HG02852 (cell line): ENCODE measurements around the gene DIP2A.
A peak's percentile ranks its signal among the peaks of the same experiment; 100 is the strongest.

Experiments
- ATAC-seq: cut with Tn5 transposase; IDR thresholded peaks from one replicate; pipeline ENCODE4 v1.9.1; 2021; ENCODE audit warnings: mild to moderate bottlenecking, moderate library complexity; ENCODE audit not compliant: unreplicated experiment

Gene DIP2A

DNA sequence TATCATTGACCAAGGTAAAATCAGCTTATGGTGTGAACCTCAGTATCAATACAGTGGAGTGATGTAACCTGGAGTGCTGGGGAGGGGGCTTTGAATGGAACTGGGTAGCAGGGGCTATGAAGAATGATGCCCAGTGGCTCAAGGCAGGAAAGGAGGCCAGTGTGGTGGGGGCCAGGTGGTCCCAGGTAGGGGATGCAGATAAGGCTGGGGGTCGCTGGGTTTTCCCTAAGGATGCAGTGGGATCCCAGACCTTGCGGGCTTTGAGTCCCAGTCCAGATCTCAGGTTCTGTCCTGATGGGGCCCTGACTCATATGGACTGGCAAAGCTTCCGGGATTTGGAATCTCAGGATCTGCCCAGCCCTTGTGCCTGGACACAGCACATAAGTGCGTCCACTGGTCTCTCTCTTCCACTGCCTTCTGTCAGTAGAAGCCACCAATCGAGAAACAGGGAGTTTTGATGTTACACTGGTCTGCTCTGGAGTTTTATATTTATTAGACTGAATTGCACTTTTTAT is 94.2 kb downstream of the DIP2A start:
- ATAC-seq, result no peak

DNA sequence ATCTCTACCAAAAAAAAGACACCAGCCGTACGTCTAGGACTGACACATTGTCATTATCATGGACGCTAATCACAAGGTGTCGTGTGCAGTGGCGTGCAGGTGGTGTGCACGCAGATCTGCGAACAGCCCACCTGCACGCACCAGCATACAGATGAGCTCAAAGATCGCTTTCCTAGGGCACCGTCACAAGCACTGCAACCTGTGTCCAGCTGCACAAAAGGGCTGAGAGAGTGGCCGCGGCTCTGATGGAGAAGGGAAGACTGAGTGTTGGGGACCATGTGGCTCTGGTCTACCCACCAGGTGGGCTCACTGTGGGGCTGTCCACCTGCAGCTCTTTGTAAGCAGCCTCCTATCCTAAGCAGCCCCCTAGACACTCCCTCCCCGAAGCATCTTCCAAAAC is 95.3 kb downstream of the DIP2A start:
- ATAC-seq, result no peak

DNA sequence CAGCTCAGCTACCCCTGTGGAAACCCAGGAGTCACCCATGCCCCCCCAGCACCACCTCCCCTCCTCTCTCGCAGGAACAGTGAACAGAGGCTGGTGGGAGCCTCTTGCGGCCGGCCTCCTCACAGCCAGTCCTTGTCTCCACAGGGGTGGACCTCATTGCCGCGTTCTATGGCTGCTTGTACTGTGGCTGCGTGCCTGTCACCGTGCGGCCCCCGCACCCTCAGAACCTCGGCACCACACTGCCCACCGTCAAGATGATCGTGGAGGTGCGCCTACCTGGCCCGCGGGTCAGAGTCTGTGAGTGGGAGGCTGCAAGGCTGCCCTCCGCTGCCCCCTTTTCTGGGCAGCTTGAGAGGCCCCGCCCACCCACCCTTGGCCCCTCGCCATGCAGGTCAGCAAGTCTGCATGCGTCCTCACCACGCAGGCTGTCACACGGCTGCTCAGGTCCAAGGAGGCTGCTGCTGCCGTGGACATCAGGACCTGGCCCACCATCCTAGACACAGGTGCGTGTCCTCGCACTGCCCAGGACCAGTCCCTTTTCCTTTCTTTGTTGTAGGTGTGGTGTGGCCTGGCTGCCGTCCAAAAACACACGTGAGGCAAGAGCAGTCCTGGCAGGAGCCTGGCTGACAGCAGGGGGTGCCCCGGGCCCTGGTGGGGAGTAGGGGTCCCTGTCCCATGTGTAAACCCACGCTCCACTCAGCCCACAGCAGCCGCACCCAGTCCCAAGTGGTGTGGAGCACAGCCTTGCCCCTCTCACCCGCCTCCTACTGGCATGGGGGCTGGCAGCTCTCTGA is 95.9 kb downstream of the DIP2A start:
- ATAC-seq, result no peak

DNA sequence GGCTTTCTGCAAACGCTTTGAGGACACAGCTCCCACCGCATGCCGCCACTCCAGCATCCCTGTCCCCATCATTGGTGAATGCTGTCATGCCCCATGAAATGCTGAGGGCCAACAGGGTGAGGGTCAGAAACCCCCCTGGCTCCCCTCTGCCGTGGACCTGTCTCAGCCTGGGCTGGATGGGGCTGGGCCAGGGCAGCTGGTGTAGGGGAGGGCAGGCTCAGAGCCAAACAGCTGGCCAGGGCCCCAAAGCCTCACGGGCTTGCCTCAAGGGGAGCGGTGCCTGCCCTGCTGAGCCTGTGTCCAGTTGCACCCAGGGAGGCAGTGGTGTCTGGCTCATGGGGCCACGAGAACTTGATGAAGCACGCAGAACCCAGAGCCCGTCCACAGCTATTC is 96.5 kb downstream of the DIP2A start:
- ATAC-seq, result no peak

DNA sequence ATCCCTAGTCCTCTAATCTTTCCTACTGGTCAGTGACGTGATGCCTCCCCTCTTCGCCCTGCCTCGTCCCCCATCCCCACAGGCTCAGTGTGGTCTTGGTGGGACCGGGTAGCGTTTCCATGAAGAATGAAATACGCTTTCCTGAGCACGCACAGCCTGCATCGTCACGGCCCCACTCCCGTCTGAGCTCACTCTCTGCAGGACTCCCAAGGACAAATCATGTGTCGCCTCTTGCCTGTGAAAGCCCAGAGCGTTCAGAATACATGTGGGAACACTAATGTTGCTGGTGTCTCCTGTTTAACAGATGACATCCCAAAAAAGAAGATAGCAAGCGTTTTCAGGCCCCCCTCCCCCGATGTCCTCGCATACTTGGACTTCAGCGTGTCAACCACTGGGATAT is 97.0 kb downstream of the DIP2A start:
- no peak for ATAC-seq

DNA sequence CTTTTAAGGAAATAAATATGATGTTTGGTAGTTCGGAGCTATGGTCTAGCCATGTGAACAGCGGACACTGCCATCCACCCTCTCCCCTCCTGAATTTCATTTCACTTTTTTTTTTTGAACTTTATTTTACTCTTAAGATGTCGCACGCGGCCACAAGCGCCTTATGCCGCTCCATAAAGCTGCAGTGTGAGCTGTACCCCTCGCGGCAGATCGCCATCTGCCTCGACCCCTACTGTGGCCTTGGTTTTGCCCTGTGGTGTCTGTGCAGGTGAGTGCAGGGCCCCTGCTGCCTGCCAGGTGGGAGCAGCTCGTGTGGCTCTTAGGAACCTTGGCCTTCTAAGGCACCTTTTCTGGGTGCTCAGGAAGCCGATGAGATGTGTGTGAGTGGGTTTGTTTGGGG is 98.1 kb downstream of the DIP2A start:
- ATAC-seq, result no peak

DNA sequence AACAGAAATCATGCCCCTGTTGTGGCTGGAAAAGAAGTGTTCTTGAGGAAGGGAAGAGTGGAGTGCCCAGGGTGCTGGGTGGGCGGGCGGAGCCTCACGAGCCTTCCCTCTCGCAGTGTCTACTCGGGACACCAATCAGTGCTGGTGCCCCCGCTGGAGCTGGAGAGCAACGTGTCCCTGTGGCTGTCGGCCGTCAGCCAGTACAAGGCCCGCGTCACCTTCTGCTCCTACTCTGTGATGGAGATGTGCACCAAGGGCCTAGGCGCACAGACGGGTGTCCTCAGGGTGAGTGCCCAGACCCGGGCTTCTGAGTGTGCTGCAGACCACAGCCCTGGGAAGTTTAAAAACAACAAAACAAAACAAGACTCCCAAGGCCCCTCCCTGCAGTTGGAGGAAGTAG is 98.8 kb downstream of the DIP2A start:
- no peak for ATAC-seq

DNA sequence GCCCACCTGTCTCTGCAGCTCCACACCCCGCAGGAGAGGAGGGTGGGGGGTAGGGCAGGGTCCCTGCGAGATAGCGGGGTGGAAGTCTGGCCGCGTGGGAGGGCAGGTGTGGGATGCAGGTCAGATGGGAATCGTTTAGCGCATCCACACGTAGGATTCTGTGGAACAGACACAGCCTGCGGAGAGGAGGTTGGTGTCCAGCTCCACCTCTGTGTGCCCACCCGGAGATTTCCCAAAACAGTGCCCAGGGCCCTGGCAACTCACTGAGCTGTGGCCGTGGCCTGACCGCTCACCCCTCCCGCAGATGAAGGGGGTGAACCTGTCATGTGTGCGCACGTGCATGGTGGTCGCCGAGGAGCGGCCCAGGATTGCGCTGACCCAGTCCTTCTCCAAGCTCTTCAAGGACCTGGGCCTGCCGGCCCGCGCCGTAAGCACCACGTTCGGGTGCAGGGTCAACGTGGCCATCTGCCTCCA is 99.3 kb downstream of the DIP2A start:
- ATAC-seq, result no peak

DNA sequence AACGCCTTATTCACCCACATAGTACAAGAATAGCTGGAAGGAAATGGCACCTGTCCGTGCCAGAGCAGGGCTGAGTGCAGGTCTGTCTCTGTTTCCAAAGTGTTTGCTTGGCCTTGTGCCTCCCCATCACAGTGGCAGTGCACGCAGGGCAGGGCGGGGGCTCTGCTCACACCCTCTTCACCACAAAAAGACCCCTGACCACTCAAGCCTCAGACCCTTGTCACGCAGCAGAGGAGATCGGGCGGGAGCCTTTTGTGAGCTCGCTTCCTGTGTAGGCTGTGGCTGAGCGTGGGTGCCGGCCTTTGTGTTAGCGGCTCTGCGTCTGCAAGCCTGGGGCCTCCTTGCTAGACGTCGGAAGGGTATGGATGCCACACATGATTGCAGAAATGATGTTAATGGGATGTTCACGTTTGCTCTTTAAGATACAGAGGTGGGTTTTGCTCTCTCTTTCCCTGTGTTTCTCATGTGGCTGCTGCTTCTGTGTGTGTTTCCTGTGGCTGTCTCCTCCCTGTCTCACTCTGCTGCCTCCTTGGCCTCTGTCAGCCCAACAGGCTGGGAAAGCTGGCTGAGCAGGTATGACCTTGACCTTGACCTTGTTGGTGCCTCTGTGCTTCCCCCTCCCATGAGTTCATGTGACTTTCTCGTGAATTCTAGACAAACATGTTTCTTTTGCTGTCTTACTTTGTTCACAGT is 100.7 kb downstream of the DIP2A start:
- peak; percentile 75 for ATAC-seq

DNA sequence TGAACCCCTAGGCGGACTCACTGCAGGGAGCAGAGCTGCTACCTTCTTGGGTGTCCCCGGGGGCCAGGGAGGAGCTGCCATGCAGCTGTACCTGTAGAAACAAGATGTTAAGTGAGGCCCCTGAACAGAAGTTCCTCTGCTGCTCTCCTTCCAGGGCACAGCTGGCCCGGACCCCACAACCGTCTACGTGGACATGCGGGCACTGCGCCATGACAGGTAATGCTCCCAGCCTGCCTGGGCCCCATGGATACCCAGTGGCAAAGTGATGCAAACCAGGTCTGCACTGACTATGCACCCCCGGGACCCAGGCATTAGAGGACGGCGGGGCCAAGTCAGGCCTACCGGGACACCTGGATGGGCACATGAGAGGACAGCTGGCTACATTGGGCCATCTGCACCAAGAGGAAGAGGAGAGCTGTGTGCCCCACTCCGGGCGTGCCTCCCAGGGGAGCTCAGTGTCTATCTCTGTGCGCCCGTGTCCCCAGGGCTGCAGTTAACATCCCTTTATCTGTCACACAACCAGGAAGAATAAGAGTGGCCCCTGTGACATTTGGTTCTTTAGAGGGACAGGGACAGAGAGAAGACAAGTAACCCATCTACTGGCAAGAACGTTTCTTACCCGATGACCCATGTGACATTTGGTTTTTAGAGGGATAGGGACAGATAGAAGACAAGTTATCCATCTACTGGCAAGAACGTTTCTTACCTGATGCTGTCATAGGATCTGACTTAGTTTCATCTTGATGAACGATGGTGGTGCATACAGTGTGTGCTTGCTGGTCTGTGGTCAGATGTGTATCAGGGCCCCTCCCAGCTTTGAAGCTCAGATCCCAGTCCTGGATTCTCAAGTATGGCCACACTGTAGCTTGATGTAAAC is 102.1 kb downstream of the DIP2A start:
- no peak for ATAC-seq

DNA sequence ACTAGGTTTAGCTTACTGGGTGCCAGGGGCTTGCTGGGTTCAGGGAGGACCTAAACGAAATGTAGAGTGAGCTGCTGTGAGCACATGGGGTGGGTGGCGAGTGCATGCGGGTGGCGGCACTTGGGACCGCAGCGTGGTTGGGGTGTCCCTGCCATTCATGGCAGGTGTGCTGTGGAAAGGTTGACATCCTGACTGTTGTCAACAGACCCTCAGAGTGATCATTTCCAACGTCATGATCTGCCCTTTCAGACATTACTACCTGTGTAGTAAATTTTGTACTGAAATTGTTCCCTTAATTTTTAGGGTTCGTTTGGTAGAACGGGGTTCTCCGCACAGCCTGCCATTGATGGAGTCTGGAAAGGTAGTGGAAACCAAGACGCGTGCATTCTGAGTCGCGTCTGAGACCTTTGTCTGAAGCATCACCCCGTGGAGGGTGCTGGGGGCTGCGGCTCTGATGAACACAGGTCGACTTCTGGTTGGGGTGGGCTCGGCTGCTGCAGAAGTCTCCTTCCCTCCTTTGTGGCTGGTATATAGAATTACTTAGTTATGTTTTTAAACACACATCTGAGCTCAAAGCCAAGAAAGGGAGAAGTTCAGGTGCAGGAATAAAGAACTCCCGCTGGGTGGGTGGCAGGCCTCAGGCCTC is 102.9 kb downstream of the DIP2A start:
- no peak for ATAC-seq

DNA sequence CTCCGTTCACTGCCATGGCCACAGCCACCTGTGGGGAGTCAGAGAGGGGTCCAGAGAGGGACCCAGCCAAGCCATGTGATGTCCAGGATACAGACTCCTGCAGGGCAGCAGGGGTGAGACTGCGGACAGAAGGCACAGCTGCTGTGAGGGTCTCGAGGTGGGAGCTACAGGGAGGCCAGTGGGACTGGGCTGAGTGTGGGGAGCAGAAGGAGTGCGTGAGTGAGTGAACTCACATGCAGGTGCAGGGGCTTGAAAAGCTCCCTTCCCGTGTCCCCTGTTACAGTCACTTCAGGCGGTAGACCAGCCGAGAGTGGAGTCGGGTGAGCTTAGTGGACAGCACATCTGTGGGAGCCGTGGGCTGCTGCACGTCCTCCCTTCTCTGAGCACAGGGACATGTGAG is 103.8 kb downstream of the DIP2A start:
- no peak for ATAC-seq

DNA sequence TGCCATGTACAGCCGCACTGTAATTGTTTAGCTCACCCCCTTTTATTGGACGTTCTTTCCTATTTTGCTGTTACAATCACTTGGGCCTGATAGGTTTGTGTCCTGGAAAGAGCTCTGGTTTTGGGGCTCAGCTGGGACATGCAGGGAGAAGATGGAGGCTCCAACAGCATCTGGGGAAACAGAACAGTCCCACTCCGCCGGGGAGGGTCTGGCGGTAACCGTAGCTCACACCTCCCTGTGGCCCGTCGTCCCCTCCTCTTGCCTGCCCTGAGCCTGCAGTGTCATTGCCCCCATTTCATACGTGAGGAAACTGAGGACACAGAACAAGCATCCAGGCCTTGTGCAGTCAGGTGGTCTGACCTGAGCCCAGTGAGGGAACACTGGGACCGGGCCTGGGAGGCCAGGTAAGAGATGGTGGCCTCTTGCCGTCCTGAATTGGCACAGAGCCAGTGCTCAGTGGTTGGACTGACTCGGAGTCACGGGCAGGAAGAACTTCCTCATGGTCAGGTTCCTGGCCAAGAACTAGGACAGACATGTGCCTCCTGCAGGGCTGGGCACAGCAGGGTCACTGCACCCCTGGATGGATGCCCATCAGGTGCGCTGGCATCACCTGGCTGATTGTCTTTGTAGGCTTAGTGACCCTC is 104.4 kb downstream of the DIP2A start:
- ATAC-seq, result no peak

DNA sequence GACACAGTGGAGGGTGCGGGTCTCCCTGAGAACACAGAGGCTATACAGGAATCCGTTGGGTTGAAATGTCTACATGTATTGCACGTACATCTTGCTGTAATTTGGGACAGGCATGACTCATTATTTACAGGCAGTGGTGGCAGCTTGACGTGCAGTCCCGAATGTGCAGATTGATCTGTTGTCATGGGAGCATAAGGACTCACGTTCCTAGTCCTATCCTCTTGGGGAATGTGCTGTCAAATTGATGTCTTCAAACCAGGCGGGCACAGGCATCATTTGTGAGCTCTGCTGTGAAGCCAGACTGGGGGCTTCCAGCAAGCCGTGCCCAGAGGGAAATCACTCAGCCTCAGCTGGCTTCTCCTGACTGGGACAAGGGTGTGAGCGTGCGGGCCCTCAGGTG is 105.7 kb downstream of the DIP2A start:
- ATAC-seq, result no peak

DNA sequence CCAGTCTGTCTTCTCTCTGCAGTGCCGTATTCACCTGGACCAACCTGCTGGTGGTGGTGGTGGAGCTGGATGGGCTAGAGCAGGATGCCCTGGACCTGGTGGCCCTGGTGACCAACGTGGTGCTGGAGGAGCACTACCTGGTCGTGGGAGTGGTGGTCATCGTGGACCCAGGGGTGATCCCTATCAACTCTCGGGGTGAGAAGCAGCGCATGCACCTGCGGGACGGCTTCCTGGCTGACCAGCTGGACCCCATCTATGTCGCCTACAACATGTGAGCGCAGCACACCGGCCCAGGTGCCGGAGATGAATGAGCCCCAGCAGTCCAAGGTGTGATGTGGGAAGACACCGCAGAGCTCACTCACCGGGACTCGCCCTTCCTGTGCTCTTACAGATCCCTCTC is 108.7 kb downstream of the DIP2A start:
- ATAC-seq, result no peak

DNA sequence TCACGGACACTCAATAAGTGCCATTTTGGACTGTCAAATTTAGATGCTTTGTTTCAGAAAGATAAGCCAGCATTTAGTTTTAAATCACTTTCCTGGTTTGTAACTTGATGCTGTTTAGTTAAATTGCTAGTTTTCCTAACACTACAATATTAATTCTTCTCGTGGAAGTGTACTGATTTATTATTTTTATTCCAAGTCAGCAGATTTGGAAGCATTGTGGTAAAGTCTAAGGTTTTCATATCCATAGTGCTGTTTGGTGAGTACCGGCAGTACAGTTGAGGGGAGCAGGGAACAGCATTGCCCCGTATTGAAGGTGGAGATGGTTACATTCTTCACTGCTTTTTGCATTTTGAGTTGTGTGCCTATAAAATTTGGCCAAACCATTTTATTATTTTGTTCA is 109.9 kb downstream of the DIP2A start:
- ATAC-seq, result no peak

DNA sequence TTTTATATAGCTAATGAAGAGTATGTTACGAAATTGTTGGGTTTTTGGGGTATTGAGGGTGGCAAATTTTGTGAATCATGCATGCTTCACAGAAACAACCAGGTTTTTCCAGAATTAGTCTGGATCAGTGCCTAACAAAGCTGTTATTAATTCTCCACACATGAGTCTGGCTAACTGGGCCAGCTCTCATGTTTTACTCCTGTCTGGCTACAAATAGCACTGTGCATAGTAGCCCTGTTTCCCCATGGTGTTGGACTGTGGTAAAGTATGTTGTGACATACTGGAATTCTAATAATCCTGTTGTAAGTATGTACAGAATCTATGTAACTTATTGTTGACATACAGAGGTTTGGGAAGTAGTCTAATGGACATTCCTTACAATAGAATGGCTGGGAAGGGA is 110.4 kb downstream of the DIP2A start:
- no peak for ATAC-seq

DNA sequence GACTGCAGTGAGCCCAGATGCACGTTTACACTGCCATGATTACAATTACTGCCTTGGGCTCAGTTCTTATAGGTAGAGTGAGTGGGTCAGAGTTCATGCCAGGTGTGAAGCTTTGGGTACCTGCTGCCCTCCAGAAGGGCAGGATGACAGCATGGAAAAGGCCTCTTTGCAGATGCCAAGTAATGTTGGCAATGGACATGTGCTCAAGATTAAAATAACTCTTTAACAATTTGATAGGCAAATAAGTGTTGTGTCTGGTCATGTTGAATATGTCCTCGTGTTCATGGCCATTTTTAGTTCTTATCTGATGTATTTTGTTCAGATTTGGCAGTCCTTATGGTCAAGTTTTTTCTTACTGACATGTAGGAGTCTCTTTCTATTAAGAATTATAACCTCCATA is 111.4 kb downstream of the DIP2A start:
- no peak for ATAC-seq

DNA sequence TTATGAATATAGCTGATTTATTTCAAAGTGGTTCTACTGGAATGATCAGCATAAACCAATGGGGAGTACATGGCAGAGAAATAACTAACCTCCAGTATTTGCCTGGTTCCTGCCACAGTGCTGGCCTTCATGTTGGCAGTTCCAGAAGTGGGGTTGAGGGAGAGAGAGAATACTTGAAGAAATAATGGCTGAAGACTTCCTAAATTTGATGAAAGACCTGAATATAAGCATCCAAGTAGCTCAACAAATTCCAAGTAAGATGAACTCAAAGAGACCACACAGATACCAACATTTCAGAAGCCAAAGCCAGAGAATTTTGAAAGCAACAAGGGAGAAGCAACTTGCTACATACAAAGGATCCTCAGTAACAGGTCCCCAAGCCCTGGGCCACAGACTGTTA is 111.9 kb downstream of the DIP2A start:
- no peak for ATAC-seq

DNA sequence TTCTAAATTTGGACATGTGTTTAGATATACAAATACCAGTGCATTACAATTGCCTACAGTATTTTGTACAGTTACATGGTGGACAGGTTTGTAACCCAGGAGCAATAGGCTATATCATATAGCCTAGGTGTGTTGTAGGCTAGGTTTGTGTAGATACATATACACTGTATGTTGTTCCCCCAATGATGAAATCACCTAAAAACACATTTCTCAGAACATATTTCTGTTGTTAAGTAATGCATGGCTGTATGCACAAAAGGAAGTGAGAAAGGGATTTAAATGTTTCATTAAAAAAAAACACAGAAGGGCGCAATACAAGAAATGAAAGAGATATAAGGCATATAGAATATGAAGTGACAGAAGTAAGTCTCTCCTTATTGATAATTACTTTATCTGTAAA is 114.2 kb downstream of the DIP2A start:
- ATAC-seq, result no peak
